Peyer's patch (tissue), 4 donors: ENCODE measurements around the gene ANO4.

ENCODE experiments used
- CTCF ChIP-seq, 6 experiments: fragments of 450-650 bp in 4 of 6; fragments of 200-600 bp in 2 of 6; sonication (generic) in 1 of 6; IDR thresholded peaks; one replicate each; pipeline ENCODE4 v1.5.1; 2017 to 2019; ENCODE audit warnings: antibody characterized with exemption in 6 of 6, mild to moderate bottlenecking in 3 of 6, moderate library complexity in 1 of 6
- POLR2A ChIP-seq, 2 donors: fragments of 450-650 bp; IDR thresholded peaks; one replicate each; pipeline ENCODE4 v1.5.1; 2017; ENCODE audit warnings: antibody characterized with exemption in 2 of 2, mild to moderate bottlenecking in 2 of 2, moderate library complexity in 2 of 2

- TF ChIP-seq CTCF (IDR thresholded peaks at IDR 0.05), result no peak
- TF ChIP-seq POLR2A (IDR thresholded peaks at IDR 0.05), result no peak
These were observed 197.6 kb downstream of the ANO4 start for GRCh38 chr12:100992194-100992593.
